Cardiac fibroblast (primary cell): ENCODE measurements around the gene BMP4.
A peak's percentile ranks its signal among the peaks of the same experiment; 100 is the strongest.

Experiments used
- DNase-seq, 2 donors: peaks; one replicate each; pipeline versions ENCODE4 v3.0.0 to v3.0.0-alpha.2; 2010; ENCODE audit warnings: low read depth in 2 of 2
- H3K4me3 ChIP-seq, 2 donors: replicated peaks in 1 of 2; 1 replicate in 1 of 2; 2 replicates in 1 of 2; pipeline ENCODE4 v1.5.1; 2011; ENCODE audit warnings: low read depth in 2 of 2, low read length in 2 of 2, mild to moderate bottlenecking in 2 of 2, moderate library complexity in 1 of 2
- TF ChIP-seq, protein P1 (sequence below): IDR thresholded peaks from one replicate; pipeline ENCODE4 v1.5.1; 2011; ENCODE audit warnings: low read depth, mild to moderate bottlenecking, low read length, inconsistent platforms

The BMP4 gene

DNA sequence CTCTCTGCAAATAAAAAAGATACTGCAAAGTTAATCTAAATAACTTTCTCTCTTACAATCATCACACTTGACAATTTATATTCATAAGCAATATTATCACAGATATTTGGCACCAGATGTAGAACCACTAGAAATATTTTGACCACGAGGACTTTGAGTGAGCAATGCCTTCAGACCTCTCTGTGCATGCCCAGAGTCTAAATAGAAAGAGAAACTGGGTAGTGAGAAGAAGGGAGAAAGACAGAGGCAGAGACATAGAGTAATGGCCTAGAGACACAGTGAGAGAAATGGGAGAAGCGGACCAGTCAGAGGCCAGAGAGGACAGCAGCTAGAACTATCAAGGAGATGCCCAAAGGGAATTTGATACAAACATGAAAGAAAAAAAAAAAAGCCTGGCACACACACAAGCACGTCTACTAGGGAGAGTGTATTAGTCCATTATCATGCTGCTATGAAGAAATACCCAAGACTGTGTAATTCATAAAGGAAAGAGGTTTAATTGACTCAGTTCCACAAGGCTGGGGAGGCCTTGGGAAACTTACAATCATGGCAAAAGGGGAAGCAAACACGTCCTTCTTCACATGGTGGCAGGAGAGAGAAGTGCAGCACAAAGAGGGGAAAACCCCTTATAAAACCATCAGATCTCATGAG, 41.1 kb downstream of the BMP4 start:
- H3K4me3 ChIP-seq = no peak overlapping the region
- peak in 1 of 2 donors; percentile 34 for DNase-seq
- TF ChIP-seq, protein P1, sequence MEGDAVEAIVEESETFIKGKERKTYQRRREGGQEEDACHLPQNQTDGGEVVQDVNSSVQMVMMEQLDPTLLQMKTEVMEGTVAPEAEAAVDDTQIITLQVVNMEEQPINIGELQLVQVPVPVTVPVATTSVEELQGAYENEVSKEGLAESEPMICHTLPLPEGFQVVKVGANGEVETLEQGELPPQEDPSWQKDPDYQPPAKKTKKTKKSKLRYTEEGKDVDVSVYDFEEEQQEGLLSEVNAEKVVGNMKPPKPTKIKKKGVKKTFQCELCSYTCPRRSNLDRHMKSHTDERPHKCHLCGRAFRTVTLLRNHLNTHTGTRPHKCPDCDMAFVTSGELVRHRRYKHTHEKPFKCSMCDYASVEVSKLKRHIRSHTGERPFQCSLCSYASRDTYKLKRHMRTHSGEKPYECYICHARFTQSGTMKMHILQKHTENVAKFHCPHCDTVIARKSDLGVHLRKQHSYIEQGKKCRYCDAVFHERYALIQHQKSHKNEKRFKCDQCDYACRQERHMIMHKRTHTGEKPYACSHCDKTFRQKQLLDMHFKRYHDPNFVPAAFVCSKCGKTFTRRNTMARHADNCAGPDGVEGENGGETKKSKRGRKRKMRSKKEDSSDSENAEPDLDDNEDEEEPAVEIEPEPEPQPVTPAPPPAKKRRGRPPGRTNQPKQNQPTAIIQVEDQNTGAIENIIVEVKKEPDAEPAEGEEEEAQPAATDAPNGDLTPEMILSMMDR = no peak

DNA sequence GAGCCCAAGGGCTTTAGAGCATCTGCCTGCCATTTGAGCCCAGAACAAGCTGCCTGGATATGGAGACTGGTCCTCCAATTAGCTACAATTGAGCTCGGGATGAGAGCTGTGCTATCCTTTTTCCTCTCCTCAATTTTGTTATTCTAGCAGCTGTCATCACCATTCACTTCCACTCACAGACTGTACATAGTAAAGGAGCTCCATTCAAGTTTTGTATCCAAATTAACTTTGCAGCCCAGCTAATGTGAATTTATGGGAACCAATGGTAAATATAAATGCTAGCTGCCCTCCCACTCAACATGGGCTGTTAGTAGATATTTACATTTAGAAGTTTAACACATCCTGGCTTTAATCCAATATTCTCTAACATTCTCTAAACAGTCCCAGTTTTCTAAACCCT, 44.6 kb downstream of the BMP4 start:
- DNase-seq = no peak
- TF ChIP-seq, protein P1 = no peak
- no peak overlapping the region for H3K4me3 ChIP-seq

DNA sequence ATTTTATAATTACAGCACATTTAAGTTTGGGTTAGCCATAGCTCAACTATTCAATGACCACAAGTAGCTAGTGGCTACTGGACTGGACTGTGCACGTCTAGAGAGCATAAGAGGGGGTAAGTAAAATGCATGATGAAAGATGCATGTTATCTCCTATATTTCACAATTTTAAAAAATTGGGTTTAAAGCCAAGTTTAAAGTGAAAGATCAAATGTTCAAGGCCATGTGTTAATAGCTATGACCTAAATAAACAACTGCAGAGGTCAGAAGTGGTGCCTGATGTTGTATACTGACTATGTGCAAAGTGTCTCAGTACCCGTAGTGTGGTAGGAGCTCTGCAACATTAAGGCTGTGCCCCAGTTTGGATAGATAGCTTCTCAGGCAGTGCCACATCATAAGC, 48.2 kb downstream of the BMP4 start:
- DNase-seq = no peak
- TF ChIP-seq, protein P1 = no peak
- no peak overlapping the region for H3K4me3 ChIP-seq

DNA sequence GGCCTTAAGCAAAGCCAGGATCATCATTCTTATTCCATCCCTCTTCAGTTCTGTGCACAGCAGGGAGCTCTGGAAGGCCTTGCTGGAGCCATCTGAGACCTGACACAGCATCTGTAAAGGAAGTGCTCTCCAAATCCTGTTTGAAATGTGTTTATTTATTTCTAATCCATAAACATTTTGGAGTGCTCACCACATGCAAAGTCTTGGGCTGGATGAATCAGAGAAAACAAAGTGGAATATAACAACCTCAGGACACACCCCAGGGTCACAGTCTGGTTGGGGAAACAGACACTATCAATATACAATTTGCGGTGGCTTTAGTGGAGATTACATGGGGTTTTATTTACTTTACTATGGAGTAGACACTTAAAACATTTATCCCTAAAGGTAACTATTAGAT, 54.3 kb downstream of the BMP4 start:
- no peak overlapping the region for H3K4me3 ChIP-seq
- TF ChIP-seq, protein P1 = no peak
- no peak for DNase-seq

DNA sequence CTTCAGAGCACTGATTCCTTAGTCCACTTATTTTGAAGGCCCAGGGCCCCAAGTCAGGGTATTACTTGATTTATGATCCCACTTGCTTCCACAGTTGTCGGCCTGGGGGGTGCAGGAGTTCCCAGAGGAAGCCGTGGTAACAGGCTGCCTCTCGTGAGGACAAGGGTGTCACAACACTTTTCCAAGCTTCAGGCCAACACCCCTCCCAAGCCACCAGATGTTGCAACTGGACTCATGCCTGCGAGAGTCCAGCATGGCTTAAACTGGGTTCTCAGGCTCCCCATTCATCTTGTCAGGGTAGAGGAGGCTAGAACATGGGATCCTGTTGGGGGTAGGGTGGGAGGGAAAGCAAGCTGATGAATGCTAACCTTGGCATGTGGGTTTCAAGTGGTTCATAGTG, 56.1 kb downstream of the BMP4 start:
- no peak overlapping the region for H3K4me3 ChIP-seq
- no peak for DNase-seq
- TF ChIP-seq, protein P1 = no peak
